GM23248 (cell line): ENCODE results near the gene TPT1. TPM values are rescaled to one million over a fixed set of nuclear protein-coding genes. Genes with fewer than 3 reads are reported as not detected.
A peak's percentile ranks its signal among the peaks of the same experiment; 100 is the strongest.
"Not testable (repeated sequence)": the region's sequence is repeated elsewhere in the genome, so short reads cannot be mapped to it uniquely, and the experiment has no call there.

Experiments
- DNase-seq: peaks from one replicate; pipeline ENCODE4 v3.0.0-alpha.2; 2015
- H2AFZ ChIP-seq: fragments of 200-600 bp; sonication (generic); 2 replicates; pipeline ENCODE4 v1.6.1; 2016; ENCODE audit warnings: antibody characterized with exemption
- H3F3A ChIP-seq: fragments of 200-600 bp; sonication (generic); 2 replicates; pipeline ENCODE4 v1.6.1; 2016; ENCODE audit warnings: mild to moderate bottlenecking, antibody characterized with exemption, mixed run types; ENCODE audit not compliant: insufficient read depth
- H3K27ac ChIP-seq: fragments of 200-600 bp; sonication (generic); 2 replicates; pipeline ENCODE4 v1.5.1; 2016; ENCODE audit warnings: mild to moderate bottlenecking
- H3K27me3 ChIP-seq: fragments of 200-600 bp; sonication (generic); replicated peaks from 2 replicates; pipeline ENCODE4 v1.6.1; 2016; ENCODE audit warnings: mild to moderate bottlenecking; ENCODE audit not compliant: insufficient read depth
- H3K36me3 ChIP-seq: fragments of 200-600 bp; sonication (generic); 2 replicates; pipeline ENCODE4 v1.6.1; 2016; ENCODE audit warnings: low read depth, mild to moderate bottlenecking
- H3K4me1 ChIP-seq: fragments of 200-600 bp; sonication (generic); 2 replicates; pipeline ENCODE4 v1.6.1; 2016; ENCODE audit warnings: mild to moderate bottlenecking; ENCODE audit not compliant: insufficient read depth
- H3K4me2 ChIP-seq: fragments of 200-600 bp; sonication (generic); one replicate; pipeline ENCODE4 v1.6.1; 2016; ENCODE audit warnings: mild to moderate bottlenecking; ENCODE audit not compliant: unreplicated experiment
- H3K4me3 ChIP-seq: fragments of 200-600 bp; sonication (generic); 2 replicates; pipeline ENCODE4 v1.5.1; 2016; ENCODE audit warnings: mild to moderate bottlenecking
- H3K79me2 ChIP-seq: fragments of 200-600 bp; sonication (generic); 2 replicates; pipeline ENCODE4 v1.6.1; 2016; ENCODE audit warnings: mild to moderate bottlenecking; ENCODE audit not compliant: insufficient read depth
- H3K9ac ChIP-seq: fragments of 200-600 bp; sonication (generic); 2 replicates; pipeline ENCODE4 v1.6.1; 2016; ENCODE audit warnings: mild to moderate bottlenecking
- H3K9me2 ChIP-seq: fragments of 200-600 bp; sonication (generic); 2 replicates; pipeline ENCODE4 v1.6.1; 2016; ENCODE audit warnings: mixed run types, mild to moderate bottlenecking, moderate library complexity; ENCODE audit not compliant: insufficient read depth
- H3K9me3 ChIP-seq: fragments of 200-600 bp; sonication (generic); one replicate; pipeline ENCODE4 v1.6.1; 2017; ENCODE audit warnings: low read depth
- H4K20me1 ChIP-seq: fragments of 200-600 bp; sonication (generic); 2 replicates; pipeline ENCODE4 v1.6.0; 2016; ENCODE audit not compliant: insufficient read depth
- EZH2 ChIP-seq: fragments of 200-600 bp; sonication (generic); IDR thresholded peaks from 2 replicates; pipeline ENCODE4 v1.6.1; 2018; ENCODE audit warnings: antibody characterized with exemption, mild to moderate bottlenecking; ENCODE audit not compliant: insufficient read depth, poor library complexity, severe bottlenecking
- EZH2phosphoT487 ChIP-seq: fragments of 200-600 bp; sonication (generic); IDR thresholded peaks from 2 replicates; pipeline ENCODE4 v1.6.1; 2018; ENCODE audit warnings: antibody characterized with exemption, moderate library complexity, mild to moderate bottlenecking, low read depth; ENCODE audit not compliant: insufficient read depth
- WGBS, 2 experiments: methylation state at CpG; one replicate each; pipeline ENCODE4 v1.1.6; 2015 to 2017; ENCODE audit warnings: low lambda C conversion rate in 2 of 2, low coverage in 1 of 2; ENCODE audit errors: missing lambda C conversion rate in 2 of 2; 5-methylcytosine and 5-hydroxymethylcytosine counted together
- in situ Hi-C: fragments of 300-500 bp; cut with MboI; formaldehyde crosslinking; loops from 2 replicates; pipeline ENCODE4 v1.15.0; 2020
- polyA plus RNA-seq: library from polyadenylated mRNA; unstranded; fragments of >200 nt; fragmentation: Nextera tagmentation; extraction: Ambion mirVana; gene quantifications from 2 replicates; pipeline ENCODE4 v1.2.1, GENCODE V29; 2016
- total RNA-seq: library from RNA; depleted of rRNA; stranded (reverse); fragments of >200 nt; shearing (Covaris generic); gene quantifications from 2 replicates; pipeline ENCODE4 v1.2.3, GENCODE V29; 2014

TPT1 gene
- total and polyA plus RNA-seq, 2 experiments from 2014 or later = 1,151 to 2,021 TPM

GRCh38 chr13:45353895-45354294 lies 12.9 kb upstream of the TPT1 start:
- H3K4me3 ChIP-seq = no peak overlapping the region
- no peak overlapping the region for H3K9ac ChIP-seq
- H3F3A ChIP-seq = no peaks in the 10 kb centered on the region
- no peaks in the 10 kb centered on the region for H3K9me2 ChIP-seq
- no peak overlapping the region for H3K27ac ChIP-seq
- in situ Hi-C loops = no loop called here
- H3K4me1 ChIP-seq = peaks cover 7% of the 10 kb centered on the region; the same call in 1 of the 2 replicates
- TF ChIP-seq EZH2 = no peak
- no peak for TF ChIP-seq EZH2phosphoT487
- H3K27me3 ChIP-seq = no peaks in the 10 kb centered on the region
- H3K79me2 ChIP-seq = no peaks in the 10 kb centered on the region
- H2AFZ ChIP-seq = no peak overlapping the region
- H3K36me3 ChIP-seq = no peaks in the 10 kb centered on the region
- no peak for DNase-seq
- H3K4me2 ChIP-seq = no peak overlapping the region
- no peaks in the 10 kb centered on the region for H3K9me3 ChIP-seq
- 100% methylated on average over 1 of the region's 1 CpG for WGBS, 2 experiments
- no peaks in the 10 kb centered on the region for H4K20me1 ChIP-seq

- H3K9me2 ChIP-seq = no peaks in the 10 kb centered on the region
- no peak overlapping the region for H3K27ac ChIP-seq
- 84 to 88% methylated on average over 10 of the region's 10 CpGs for WGBS, 2 experiments
- no peaks in the 10 kb centered on the region for H3K27me3 ChIP-seq
- no peak overlapping the region for H2AFZ ChIP-seq
- H3K36me3 ChIP-seq = no peaks in the 10 kb centered on the region
- H3K9me3 ChIP-seq = no peaks in the 10 kb centered on the region
- H3K79me2 ChIP-seq = no peaks in the 10 kb centered on the region
- H3K4me2 ChIP-seq = no peak overlapping the region
- TF ChIP-seq EZH2 (no peak), EZH2phosphoT487 (no peak)
- H3K4me1 ChIP-seq = peaks cover 7% of the 10 kb centered on the region; the same call in 1 of the 2 replicates
- no peaks in the 10 kb centered on the region for H3F3A ChIP-seq
- DNase-seq = no peak
- no peak overlapping the region for H3K9ac ChIP-seq
- H3K4me3 ChIP-seq = no peak overlapping the region
- in situ Hi-C loops = no loop called here
- H4K20me1 ChIP-seq = no peaks in the 10 kb centered on the region
These were observed 11.0 kb upstream of the TPT1 start for GRCh38 chr13:45352031-45352430.

- no peaks in the 10 kb centered on the region for H3K9me3 ChIP-seq
- no peaks in the 10 kb centered on the region for H3K79me2 ChIP-seq
- no peak for DNase-seq
- H3F3A ChIP-seq = no peaks in the 10 kb centered on the region
- H3K9me2 ChIP-seq = no peaks in the 10 kb centered on the region
- no peaks in the 10 kb centered on the region for H4K20me1 ChIP-seq
- 97 to 98% methylated on average over 8 of the region's 8 CpGs for WGBS, 2 experiments
- in situ Hi-C loops = no loop called here
- no peak overlapping the region for H3K4me3 ChIP-seq
- no peak overlapping the region for H3K9ac ChIP-seq
- no peak overlapping the region for H3K27ac ChIP-seq
- TF ChIP-seq EZH2 (no peak), EZH2phosphoT487 (no peak)
- no peaks in the 10 kb centered on the region for H3K27me3 ChIP-seq
- H2AFZ ChIP-seq = no peak overlapping the region
- no peak overlapping the region for H3K4me2 ChIP-seq
- H3K4me1 ChIP-seq = peaks cover 7% of the 10 kb centered on the region; the same call in 1 of the 2 replicates
- H3K36me3 ChIP-seq = no peaks in the 10 kb centered on the region
These were observed 9.2 kb upstream of the TPT1 start for GRCh38 chr13:45350152-45350551.

- TF ChIP-seq EZH2 (no peak), EZH2phosphoT487 (no peak)
- Histone ChIP-seq H3K79me2 (no peaks in the 10 kb centered on the region), H4K20me1 (no peaks in the 10 kb centered on the region), H3K9ac (no peak overlapping the region), H3K4me2 (no peak overlapping the region), H3K4me3 (no peak overlapping the region), H3K9me3 (no peaks in the 10 kb centered on the region), H3K36me3 (no peaks in the 10 kb centered on the region), H3K27me3 (no peaks in the 10 kb centered on the region), H3F3A (no peaks in the 10 kb centered on the region), H3K4me1 (peaks cover 7% of the 10 kb centered on the region; the same call in 1 of the 2 replicates), H3K27ac (0 out of 2 replicates have a peak overlapping the region, but pooled peaks have one; percentile 7), H3K9me2 (no peaks in the 10 kb centered on the region), H2AFZ (no peak overlapping the region)
- 39 to 40% methylated on average over 2 of the region's 2 CpGs for WGBS, 2 experiments
- DNase-seq = peak; percentile 35
- in situ Hi-C loops = no loop called here
These were observed 8.5 kb upstream of the TPT1 start for GRCh38 chr13:45349438-45349837.

GRCh38 chr13:45344064-45344463 lies 3.1 kb upstream of the TPT1 start:
- H3K9me2 ChIP-seq, H2AFZ ChIP-seq, H3K9me3 ChIP-seq, H3K4me3 ChIP-seq, H3K4me2 ChIP-seq, in situ Hi-C loops, H3K27me3 ChIP-seq, H3K27ac ChIP-seq, H3K9ac ChIP-seq, DNase-seq: not testable (repeated sequence)
- H4K20me1 ChIP-seq = peaks cover 12% of the 10 kb centered on the region
- 92 to 93% methylated on average over 8 of the region's 8 CpGs for WGBS, 2 experiments
- H3K79me2 ChIP-seq = peaks cover 35% of the 10 kb centered on the region
- peaks cover 15% of the 10 kb centered on the region for H3F3A ChIP-seq
- H3K36me3 ChIP-seq = peaks cover 12% of the 10 kb centered on the region
- H3K4me1 ChIP-seq = peaks cover 13% of the 10 kb centered on the region

- H3K9ac ChIP-seq, H3K4me3 ChIP-seq, H2AFZ ChIP-seq, DNase-seq, H3K4me2 ChIP-seq, H3K27me3 ChIP-seq, H3K9me2 ChIP-seq, H3K9me3 ChIP-seq, H3K27ac ChIP-seq, in situ Hi-C loops: not testable (repeated sequence)
- H3K4me1 ChIP-seq = peaks cover 22% of the 10 kb centered on the region
- H3K36me3 ChIP-seq = peaks cover 22% of the 10 kb centered on the region
- WGBS, 2 experiments = 94 to 97% methylated on average over 8 to 9 of the region's 9 CpGs
- H3K79me2 ChIP-seq = peaks cover 44% of the 10 kb centered on the region
- peaks cover 25% of the 10 kb centered on the region for H3F3A ChIP-seq
- H4K20me1 ChIP-seq = peaks cover 22% of the 10 kb centered on the region
These were observed 2.1 kb upstream of the TPT1 start for GRCh38 chr13:45343102-45343501.

GRCh38 chr13:45342668-45343067 lies 1.7 kb upstream of the TPT1 start:
- WGBS, 2 experiments = 98 to 99% methylated on average over 14 of the region's 14 CpGs
- Histone ChIP-seq H3K4me1 (peaks cover 26% of the 10 kb centered on the region), H3K4me3 (0 out of 2 replicates have a peak overlapping the region, but pooled peaks have one; percentile 98), H3K79me2 (peaks cover 48% of the 10 kb centered on the region), H3K9ac (0 out of 2 replicates have a peak overlapping the region, but pooled peaks have one; percentile 99), H3K27ac (peak overlapping the region; percentile 98), H4K20me1 (peaks cover 26% of the 10 kb centered on the region), H3K36me3 (peaks cover 26% of the 10 kb centered on the region), H3K4me2 (peak overlapping the region; percentile 80), H3F3A (peaks cover 29% of the 10 kb centered on the region)
- H2AFZ ChIP-seq, in situ Hi-C loops, H3K27me3 ChIP-seq, H3K9me2 ChIP-seq, DNase-seq, H3K9me3 ChIP-seq: not testable (repeated sequence)
